ENCODE data around the gene CCDC81. TPM values are rescaled to one million over a fixed set of nuclear protein-coding genes. Genes with fewer than 3 reads are reported as not detected.
"Not testable (repeated sequence)": the region's sequence is repeated elsewhere in the genome, so short reads cannot be mapped to it uniquely, and the experiment has no call there.

Gene CCDC81
- total RNA-seq, 4 donors from 2014 or later = 1.1 to 1.8 TPM; not detected in 2

DNA sequence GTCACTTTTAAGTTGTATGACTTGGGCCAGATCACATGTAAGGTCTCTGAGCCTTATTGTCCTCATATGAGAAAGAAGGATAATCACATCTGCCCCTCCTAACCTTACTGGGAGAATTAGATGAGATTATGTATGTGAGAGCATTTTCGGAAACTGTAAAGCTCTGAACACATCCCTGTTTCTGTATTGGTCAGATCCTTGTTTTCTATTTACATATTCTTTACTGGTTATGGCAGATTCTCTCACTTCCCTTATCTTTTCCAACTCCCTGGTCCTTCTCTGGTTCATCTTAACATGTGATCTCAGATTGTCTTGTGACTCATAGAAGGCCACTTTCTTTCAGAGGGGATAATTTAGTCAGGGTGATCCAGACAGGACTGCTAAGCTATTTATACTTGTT lies 41.8 kb downstream of the CCDC81 start:
- Histone ChIP-seq H3K27me3 (no peaks in the 10 kb centered on the region), H3K4me3 (no peak overlapping the region), H3K4me1 (no peaks in the 10 kb centered on the region), H3K27ac (no peak overlapping the region), H3K36me3 (no peaks in the 10 kb centered on the region), H3K9me3 (no peaks in the 10 kb centered on the region)
- no peak for DNase-seq (ENCODE audit: low spot score in 2 of 2)
- no peak for TF ChIP-seq POLR2A (IDR thresholded peaks at IDR 0.05)
- TF ChIP-seq, protein P1, sequence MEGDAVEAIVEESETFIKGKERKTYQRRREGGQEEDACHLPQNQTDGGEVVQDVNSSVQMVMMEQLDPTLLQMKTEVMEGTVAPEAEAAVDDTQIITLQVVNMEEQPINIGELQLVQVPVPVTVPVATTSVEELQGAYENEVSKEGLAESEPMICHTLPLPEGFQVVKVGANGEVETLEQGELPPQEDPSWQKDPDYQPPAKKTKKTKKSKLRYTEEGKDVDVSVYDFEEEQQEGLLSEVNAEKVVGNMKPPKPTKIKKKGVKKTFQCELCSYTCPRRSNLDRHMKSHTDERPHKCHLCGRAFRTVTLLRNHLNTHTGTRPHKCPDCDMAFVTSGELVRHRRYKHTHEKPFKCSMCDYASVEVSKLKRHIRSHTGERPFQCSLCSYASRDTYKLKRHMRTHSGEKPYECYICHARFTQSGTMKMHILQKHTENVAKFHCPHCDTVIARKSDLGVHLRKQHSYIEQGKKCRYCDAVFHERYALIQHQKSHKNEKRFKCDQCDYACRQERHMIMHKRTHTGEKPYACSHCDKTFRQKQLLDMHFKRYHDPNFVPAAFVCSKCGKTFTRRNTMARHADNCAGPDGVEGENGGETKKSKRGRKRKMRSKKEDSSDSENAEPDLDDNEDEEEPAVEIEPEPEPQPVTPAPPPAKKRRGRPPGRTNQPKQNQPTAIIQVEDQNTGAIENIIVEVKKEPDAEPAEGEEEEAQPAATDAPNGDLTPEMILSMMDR (IDR thresholded peaks at IDR 0.05) = no peak
- 72% methylated on average over 1 of the region's 1 CpG for WGBS

DNA sequence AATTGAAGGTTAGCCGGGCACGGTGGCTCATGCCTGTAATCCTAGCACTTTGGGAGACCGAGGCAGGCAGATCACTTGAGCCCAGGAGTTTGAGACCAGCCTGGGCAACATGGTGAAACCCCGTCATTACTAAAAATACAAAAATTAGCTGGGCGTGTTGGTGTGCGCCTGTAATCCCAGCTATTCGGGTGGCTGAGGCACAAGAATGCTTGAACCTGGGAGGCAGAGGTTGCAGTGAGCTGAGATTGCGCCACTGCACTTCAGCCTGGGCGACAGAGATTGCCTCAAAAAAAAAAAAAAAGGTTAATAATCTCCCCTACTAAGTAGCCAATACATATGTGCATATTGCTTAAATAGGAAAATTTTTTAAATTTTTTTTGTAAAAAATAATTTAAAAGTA lies 42.3 kb downstream of the CCDC81 start:
- WGBS = 88% methylated on average over 9 of the region's 9 CpGs
- H3K9me3 ChIP-seq; H3K36me3 ChIP-seq; H3K4me3 ChIP-seq; H3K27me3 ChIP-seq; DNase-seq (ENCODE audit: low spot score in 2 of 2); H3K27ac ChIP-seq; H3K4me1 ChIP-seq: not testable (repeated sequence)

DNA sequence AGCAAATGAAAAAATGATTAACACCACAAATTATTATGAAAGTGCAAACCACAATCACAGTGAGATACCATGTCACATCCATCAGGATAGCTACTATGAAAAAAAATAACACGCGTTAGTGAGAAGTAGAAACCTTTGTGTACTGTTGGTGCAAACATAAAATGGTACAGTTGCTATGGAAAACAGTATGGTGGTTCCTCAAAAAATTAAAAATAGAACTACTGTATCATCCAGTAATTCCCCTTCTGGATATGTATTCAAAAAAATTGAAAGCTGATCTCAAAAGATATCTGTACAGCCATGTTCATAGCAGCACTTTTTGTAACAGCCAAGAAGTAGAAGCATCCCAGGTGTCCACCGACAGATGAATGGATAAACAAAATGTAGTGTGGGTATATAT lies 43.4 kb downstream of the CCDC81 start:
- Histone ChIP-seq H3K4me3 (no peak overlapping the region), H3K27me3 (no peaks in the 10 kb centered on the region), H3K36me3 (no peaks in the 10 kb centered on the region), H3K4me1 (no peaks in the 10 kb centered on the region), H3K9me3 (no peaks in the 10 kb centered on the region), H3K27ac (no peak overlapping the region)
- WGBS = 89% methylated on average over 3 of the region's 3 CpGs
- no peak for DNase-seq (ENCODE audit: low spot score in 2 of 2)
- TF ChIP-seq, protein P1 (IDR thresholded peaks at IDR 0.05) = no peak
- TF ChIP-seq EP300 (IDR thresholded peaks at IDR 0.05) (no peak), POLR2AphosphoS5 (IDR thresholded peaks at IDR 0.05) (no peak), POLR2A (IDR thresholded peaks at IDR 0.05) (no peak)

DNA sequence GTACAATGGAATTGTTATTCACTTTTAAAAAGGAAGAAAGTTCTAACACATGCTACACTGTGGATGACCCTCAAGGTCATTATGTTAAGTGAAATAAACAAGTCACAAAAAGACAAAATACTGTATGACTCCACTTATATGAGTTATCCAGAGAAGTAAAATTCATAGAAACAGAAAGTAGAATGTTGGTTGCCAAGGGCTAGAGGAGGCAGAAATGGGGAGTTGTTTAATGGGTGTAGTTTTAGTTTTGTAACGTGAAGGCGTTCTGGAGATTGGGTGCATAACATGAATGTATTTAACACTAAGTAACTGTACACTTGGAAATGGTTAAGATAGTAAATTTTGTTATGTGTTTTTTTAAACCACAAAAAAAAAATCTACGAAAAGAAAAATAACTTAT lies 43.8 kb downstream of the CCDC81 start:
- H3K27me3 ChIP-seq = no peaks in the 10 kb centered on the region
- DNase-seq (ENCODE audit: low spot score in 2 of 2) = no peak
- H3K4me1 ChIP-seq = no peaks in the 10 kb centered on the region
- no peaks in the 10 kb centered on the region for H3K36me3 ChIP-seq
- no peak overlapping the region for H3K27ac ChIP-seq
- 85% methylated on average over 3 of the region's 3 CpGs for WGBS
- H3K4me3 ChIP-seq = no peak overlapping the region
- TF ChIP-seq POLR2A (IDR thresholded peaks at IDR 0.05) (no peak), EP300 (IDR thresholded peaks at IDR 0.05) (no peak), POLR2AphosphoS5 (IDR thresholded peaks at IDR 0.05) (no peak)
- TF ChIP-seq, protein P1 (IDR thresholded peaks at IDR 0.05) = no peak
- no peaks in the 10 kb centered on the region for H3K9me3 ChIP-seq

DNA sequence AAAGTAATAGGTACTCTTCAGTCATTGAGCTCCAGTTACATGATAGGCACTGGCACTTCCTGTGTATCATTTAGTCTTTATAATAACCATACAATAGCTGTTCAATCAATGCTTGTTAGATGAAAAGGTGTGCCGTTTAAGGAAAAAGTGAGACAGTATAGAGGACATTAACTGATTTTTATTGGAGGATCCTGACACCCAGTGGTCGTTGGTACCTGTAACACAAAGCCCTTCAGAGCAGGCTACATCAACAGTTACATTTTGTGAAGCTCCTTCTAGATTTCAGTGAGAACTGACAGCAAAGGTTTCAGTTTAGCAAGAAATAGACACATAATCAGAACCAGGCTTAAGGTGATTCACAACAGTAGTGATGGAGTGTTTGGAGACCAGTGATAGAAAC lies 44.2 kb downstream of the CCDC81 start:
- DNase-seq (ENCODE audit: low spot score in 2 of 2) = no peak
- no peak overlapping the region for H3K4me3 ChIP-seq
- H3K9me3 ChIP-seq = no peaks in the 10 kb centered on the region
- H3K4me1 ChIP-seq = no peaks in the 10 kb centered on the region
- no peaks in the 10 kb centered on the region for H3K27me3 ChIP-seq
- H3K36me3 ChIP-seq = no peaks in the 10 kb centered on the region
- 21% methylated on average over 2 of the region's 2 CpGs for WGBS
- no peak overlapping the region for H3K27ac ChIP-seq
- TF ChIP-seq, protein P1 (IDR thresholded peaks at IDR 0.05) = no peak
- TF ChIP-seq POLR2AphosphoS5 (IDR thresholded peaks at IDR 0.05) (no peak), EP300 (IDR thresholded peaks at IDR 0.05) (no peak), POLR2A (IDR thresholded peaks at IDR 0.05) (no peak)

DNA sequence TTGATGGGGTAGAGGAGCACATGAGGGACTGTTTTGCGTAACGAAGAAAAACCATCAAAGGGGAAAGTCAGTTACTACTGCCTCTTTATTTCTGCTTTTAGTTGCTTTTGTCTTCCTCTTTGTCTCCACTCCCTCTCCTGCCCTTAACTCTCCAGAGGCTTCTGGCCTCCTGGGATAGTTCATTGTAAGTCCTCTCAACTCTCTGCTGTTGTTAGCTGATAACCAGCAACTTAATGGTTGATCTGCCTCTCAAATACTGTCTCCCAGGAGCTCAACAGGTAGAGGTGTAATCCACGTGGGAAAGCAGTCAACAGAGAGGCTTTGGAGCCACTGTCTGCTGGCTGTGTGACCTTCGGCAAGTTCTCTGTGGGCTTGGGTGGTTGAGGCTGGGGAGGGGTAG lies 47.3 kb downstream of the CCDC81 start:
- no peak for TF ChIP-seq EP300 (IDR thresholded peaks at IDR 0.05)
- no peak for TF ChIP-seq POLR2AphosphoS5 (IDR thresholded peaks at IDR 0.05)
- no peak for TF ChIP-seq POLR2A (IDR thresholded peaks at IDR 0.05)
- TF ChIP-seq, protein P1 (IDR thresholded peaks at IDR 0.05) = no peak
- no peaks in the 10 kb centered on the region for H3K36me3 ChIP-seq
- WGBS = 83% methylated on average over 4 of the region's 4 CpGs
- H3K27me3 ChIP-seq = no peaks in the 10 kb centered on the region
- H3K4me1 ChIP-seq = no peaks in the 10 kb centered on the region
- H3K27ac ChIP-seq = no peak overlapping the region
- DNase-seq (ENCODE audit: low spot score in 2 of 2) = no peak
- peaks cover 5% of the 10 kb centered on the region for H3K9me3 ChIP-seq
- no peak overlapping the region for H3K4me3 ChIP-seq

Measured in suprapubic skin (tissue), 4 donors.